ENCODE results near the gene NAT16.

The NAT16 gene

DNA sequence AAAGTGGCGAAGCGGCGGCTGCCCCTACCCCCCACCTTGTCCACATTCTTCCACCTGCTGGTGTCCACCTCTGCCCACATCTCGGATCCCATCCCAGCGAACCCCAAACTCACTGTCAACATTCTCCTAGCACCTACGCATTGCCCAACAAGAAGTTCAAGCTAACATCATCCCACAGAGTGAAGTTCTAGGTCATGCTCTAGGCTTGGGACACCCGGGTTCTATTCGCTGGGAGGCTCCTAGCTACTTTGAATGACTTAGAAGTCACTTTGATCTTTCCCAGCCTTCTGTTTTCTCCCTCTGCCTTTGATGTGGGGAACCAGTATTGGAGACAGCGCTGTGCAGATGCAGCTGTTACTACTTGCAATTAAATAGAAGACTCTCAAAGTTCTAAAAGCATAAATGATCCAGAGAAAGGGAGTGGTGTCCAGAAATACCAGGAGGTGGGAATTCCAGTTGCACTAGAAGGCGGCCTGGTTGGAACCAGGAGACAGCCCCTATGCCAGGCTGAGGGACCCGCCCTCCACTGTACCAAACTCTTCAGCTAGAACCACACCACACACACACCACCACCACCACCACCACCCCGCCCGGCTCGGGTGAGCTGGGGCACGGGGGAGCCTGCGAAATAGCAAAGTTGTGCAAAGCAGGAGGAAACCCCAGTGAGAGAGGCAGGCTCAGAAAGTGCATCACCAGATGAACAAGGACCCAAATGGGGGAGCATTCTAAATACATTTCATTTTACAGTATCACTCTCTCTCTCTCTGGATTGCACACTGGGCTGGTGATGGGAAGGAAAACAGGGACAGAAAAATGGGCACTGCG lies 9.3 kb downstream of the NAT16 start:
- no peak for DNase-seq

DNA sequence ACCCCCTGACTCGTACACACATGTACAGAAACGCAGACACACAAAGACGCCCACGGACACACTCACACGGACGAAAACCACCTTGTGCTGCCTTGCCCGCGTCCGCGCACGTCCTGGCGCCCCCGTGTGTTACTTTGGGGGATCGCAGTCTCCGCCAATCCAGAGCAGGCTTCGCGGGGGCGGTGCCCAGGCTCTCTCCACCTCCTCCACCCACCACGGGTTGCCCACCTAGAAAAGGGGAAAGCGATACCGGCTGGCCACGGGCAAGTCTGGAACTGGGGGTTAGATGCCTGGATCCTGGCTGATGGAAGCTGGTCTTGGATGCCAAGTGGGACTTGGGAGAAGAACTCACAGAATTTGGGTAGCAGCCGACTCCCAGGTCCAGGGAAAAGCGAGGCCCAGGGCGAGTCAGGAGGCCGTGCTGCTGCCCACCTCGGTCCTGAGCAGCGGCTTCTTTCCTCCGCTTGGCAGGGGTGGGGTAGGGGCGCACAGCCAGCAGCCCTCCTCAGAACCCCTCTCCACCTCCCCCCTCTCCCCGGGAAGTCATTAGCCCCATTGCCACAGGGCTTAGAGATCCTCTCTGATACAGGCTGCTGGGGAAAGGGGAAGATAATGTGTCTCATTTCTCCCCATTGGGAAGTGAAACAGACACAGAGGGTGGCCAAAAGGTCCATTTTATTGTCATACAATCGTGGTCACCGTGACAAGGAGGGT lies 10.1 kb downstream of the NAT16 start:
- no peak for DNase-seq

DNA sequence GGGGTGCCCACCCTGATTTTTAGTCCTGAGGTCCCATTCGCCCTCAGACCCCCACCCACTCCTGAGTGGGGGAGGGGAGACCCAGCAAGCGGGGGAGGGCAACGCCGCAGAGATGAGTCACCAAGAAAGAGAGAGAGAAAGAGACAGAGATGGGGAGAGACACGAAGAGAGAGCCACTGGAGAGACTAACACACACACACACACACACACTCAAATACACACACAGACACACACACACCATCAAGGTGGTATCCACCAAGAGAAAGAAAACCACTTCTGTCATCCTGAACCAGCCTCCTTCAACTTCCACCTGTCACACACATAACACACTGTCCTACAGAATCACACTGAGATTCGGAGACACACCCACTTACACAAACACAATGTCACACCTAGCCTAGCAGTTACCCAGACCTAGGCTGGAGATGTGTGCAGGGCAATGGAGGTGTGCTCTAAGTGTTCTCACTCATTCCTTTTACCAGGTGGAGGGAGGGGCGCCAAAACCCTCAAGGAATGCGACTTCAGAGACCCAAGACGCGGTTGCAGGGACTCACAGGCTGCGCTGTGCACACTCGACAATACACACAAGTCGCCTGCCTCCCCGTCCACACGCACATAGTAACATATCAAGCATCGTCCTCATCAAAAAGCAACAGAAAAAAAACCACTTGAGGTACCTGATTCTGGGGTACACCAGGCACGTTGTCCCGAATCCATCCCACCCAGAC lies 10.8 kb downstream of the NAT16 start:
- no peak for DNase-seq

DNA sequence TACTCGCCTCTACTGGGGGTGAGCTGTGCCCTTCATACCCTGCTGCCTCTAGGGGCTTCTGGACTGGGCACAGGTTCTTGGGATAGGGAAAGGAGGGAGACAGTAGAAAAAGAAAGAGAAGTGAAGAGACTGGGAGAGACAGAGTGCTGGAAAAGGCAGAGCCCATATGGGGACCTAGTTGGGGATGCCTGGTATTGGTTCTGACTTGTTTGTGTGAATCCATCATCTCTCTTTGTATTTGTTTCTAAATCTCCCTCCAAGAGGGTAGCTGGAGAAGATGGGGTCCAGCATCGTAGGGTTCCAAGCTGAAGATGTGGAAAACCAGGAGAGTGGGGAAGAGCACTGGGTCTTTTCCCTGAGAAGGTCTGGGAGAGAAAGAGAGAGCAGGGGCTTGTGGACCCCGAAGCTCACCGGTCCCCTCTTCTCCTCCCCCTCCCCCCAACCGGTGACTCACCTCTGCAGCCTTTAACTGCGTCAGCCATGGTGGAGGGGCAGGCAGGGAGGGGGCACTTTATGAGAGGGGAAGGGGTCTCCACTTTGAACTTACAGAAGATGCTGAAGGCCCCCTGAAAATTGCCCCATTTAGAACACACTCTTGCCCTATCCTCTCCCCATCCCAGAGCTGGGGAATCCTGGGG lies 11.6 kb downstream of the NAT16 start:
- DNase-seq, result no peak

DNA sequence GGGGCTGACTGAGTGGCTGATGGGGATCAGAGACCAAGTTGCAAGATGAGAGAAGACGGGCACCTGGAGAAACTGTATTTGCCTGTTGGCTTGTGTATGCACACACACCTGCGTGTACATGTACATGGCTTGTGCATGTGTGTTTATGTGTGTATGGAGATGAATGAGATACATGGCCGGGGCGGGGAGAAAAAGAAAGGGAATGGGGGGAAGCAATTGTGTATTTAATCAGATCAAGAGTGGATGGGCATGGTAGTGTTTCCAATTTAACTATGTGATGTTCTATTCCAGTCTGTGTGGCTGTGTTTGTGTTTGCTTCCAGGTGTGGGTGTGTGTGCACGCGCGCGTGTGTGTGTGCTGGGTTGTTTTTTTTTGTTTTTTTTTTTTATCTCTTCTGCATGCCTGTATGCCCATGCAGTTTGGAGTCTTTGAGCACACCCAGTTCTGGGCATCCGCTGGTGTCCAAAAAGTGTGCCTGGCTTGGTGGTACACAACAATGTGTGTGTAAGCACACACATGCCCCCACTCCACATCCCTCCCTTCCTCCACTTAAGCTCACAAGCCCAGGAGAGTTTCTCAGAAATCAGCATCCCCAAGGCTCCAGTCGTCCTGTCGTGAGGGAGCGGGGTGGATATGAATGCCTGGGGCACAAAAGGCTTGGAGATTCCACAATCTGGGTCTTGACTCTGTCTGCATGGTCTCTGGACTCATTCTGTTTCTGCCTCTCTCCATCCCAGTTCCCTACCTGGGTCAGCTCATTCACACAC lies 12.3 kb downstream of the NAT16 start:
- DNase-seq, result no peak

DNA sequence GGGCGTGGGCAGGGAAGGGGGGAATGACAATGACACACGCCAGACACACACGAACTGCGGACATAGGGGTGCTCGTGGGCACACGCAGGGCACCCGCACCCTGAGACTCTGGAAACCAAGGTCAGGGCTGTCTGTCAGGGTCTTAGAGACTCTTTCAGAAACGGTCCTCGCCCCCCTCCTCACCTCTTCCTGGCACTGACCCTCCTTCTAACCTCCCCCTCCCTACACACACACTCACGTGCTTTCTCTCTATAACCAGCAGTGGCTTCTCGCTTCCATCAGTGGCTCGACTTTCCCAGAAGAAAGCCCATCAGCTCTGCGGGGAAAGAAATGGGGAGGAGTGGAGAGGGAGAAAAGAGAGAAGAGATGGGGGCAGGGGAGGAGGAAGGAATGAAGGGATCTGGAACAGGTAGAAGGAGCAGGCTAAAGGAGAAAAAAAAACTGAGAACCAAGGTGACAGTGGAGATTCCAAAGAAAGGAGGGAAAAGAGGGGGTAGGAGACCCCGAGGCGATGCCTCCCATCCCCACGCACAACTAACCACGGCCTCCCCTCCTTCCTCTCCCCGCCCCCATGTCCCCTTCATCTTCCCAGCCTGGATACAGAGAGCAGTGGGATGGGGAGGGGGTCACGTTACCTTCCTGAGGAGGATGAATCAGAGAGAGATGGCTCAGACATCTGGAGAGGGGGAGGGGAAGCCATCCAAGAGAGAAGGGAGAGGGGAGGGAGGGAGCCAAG lies 13.0 kb downstream of the NAT16 start:
- no peak for DNase-seq

DNA sequence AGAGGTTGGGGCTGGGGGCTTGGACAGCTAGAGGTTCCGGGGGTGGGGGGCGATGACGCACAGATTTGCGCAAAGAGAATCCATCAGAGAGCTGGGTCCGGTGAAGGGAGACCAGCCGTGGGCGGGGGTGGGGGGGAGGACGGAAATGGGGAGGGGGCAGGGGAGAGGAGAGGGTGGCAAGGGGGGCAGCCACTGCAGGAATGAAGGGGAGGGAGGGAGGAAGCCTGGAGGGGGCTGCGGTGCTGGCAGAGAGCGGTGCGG lies 13.5 kb downstream of the NAT16 start:
- DNase-seq, result no peak

DNA sequence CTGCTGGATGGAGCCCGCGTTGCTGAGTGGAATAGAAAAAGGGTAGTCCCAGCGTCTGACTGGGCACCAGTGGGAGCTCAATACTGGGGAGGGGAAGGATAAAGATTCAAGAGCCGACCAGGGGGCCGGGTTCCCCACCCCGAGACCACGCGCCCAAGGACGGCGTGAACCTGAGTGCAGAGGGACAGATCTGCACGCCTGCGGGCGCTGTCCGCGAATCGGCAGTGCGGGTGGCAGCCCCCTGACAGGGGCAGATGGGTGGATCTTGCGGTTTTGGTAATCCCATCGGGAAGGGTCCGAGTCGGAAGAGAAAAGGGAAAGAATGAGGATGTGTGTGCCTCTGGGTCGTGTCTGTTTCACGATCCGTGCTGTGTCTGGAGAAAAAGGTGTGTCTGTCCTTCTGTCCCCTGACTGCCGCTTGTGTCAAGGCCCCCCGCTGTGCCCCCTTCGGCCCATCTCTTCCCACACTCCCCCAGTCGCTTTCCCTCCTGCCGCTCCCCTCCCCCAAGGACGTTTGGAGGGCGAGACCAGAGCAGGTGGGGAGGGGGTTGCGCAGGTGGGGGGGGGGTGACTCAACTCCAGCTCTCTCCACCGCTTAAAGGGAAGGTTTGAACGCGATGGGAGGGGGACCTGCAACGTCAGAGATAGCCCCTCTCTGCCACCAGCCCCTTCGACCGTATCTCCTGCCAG lies 14.0 kb downstream of the NAT16 start:
- no peak for DNase-seq

DNA sequence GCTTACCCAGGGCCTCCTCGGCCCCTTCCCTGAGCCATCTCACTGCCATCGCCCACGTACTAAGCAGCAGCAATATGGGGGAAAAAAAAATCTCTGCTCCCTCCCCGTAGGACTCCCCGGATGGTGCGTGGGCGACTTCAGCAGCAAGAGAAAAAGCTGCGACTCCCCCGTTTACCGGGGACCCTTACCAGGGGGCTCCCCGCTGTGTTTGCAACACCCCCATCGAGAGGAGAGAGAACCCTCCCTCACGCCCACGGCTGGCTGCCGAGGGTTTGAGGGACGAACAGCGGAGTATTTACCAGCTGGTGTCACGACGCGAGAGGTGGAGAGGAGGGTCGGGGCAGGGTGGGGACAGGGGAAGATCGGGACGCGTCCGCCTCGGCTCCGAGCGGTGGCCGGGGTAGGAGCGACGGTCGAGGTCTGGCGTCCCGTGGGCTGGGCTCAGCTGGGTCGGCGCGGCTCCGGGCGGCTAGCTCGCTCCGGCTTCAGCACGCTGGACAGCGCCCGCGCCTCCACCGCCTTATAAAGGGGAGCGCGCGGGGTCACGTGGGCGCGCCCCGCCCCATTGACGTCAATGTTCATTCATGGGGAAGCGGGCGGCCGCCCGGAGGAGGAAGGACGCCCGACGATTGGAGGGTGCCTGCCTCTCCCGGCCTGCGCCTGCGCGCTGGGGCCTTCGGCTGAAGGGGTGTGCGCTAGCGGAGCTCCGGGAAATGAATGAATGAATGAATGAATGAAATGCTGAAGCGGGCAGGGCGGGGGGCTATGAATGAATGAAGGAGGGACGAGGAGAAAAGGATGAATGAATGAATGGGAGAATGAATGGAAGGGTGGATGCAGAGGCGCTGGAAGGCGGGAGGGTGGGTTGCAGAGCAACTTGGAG lies 14.8 kb downstream of the NAT16 start, which contains the start of gene VGF:
Gene VGF, minus strand, starts transcription at position 495 of the 883 bp plus-strand sequence. CDS start 726 bp downstream, outside the sequence.
- no peak for DNase-seq

DNA sequence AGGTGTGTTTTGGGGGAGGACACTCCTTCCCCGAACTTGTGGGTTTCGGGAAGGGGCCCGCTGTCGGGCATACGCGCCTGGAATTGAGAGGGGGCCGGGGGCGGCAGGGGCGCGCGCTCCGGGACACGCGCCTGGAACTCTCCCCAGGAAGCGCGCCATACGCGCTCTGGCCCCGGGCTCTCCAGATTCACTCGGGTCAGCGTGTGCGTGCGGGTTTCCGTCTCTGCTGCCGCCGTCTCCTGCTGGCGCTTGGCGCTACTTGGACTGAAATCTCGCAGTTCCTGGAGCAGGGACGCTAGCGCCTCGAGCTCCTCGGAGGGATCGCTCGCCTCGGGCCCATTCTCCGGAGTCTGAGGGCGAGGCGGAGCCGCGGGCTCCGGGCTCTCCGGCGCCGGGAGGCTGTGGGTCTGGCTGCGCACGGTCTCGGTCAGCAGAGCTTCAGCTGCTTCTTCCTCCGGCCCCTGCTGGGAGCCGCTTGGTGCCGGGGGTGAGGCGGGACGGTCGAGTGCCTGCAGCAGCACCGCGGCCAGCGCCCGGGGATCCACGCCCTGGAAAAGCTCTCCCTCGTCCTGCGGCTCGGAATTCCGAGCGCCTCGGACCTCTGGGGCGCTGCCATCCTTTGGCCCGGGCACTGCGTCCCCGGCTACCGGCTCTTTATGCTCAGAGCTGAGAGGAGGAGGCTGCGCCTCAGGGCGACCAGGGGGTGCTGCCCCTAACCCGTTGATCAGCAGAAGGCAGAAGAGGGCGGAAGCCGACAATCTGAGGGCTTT lies 15.8 kb downstream of the NAT16 start:
- no peak for DNase-seq

DNA sequence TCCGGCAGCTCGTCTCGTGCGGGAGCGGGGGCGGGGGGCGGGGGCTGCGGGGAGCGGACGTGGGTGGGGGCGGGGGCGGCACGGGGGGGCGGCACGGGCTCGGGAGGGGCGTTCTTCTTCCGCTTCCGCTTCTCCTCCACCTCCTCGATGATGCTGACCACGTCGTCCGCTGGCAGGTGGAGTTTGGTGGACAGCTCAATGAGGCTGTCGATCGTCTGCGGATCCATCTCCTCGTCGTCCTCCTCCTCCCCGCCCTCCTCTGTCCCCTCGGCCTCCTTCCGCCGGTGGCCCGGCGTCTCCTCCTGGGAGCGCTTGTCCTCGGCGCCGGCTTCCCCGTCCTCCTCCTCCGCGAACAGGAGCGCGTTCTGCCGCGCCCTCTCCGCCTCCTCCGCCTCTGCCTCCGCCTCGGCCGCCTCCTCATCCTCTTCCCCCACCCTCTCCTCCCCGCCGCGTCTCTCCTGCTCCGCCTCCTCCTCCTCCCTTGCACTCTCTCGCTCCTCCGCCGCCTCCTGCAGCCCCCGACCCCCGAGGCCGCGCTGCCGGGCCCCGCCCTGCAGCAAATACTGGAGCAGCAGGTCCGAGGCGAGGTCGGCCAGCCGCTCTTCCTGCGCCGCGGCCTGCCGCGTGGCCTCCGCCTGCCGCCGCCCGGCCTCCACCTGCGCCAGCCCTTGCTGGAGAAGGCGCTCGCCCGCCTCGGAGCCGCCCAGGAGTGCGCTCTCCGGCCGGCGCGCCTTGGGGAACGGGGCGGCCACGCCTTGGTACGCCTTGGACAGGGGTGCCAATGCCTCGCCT lies 16.6 kb downstream of the NAT16 start:
- no peak for DNase-seq

DNA sequence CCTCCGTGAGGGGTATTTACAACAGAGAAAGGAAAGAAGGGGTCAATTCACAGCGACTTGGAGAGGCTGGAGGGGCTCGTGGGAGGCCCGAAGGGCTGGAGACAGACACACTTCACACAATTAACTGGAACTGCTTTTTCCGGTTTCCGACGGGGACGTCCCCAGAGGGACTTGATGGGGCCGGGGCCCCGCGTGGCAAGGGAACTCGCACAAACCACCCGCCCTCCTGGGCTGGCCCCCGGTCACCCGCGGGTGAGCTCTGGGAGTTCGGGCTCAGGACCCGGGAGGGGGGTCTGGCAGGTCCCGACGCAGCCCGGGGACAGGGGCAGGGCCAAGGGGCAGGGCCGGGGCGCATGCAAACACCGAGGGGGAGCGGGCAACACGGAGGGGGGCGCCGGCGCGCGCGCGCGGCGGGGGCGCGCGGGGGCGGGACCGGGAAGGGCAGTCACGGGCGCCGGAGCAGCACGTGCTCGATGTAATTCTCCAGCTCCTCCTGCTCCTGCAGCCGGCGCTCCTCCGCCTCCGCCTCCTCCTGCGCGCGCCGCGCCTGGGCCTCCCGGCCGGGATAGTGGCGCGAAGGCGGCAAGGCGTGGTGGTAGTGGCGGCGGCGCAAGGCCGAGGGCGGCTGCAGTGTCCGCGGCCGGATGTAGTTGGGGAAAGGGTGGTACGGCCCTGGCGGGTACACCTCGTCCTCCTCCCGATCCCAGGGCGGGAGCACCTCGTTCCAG lies 17.4 kb downstream of the NAT16 start:
- no peak for DNase-seq

DNA sequence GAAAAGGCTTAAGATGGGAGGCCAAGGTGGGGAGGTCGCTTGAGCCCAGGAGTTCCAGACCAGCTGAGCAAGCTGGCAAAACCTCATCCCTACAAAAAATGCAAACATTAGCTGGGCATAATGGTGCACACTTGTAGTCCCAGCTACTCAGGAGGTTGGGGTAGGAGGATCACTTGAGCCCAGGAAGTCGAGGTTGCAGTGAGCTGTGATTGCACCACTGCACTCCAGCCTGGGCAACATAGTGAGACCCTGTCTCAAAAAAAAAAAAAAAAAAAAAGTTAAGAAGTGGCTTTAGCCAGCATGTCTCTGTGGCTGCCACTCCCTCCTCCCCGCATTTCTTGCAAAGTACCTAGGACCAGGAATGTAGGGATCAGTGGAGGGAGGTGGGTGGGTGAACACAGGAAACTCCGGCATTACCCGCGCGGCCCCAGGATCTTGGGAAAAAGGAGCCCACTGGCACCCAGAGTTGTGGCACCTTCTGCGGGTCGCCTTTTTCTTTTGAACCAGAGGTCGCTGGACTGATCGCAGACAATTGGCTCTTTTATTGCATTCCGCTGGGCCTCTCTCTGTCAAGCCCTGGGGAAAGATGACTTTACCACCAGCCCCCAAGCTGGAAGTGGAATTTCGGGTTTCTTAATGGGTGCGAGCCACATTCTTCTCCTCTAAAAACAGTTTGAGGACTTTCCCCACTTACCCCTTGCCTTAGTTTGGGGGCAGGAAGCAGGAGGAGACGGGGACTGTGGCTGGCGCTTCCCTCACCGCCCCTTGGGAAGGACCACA lies 18.2 kb downstream of the NAT16 start:
- DNase-seq, result no peak

DNA sequence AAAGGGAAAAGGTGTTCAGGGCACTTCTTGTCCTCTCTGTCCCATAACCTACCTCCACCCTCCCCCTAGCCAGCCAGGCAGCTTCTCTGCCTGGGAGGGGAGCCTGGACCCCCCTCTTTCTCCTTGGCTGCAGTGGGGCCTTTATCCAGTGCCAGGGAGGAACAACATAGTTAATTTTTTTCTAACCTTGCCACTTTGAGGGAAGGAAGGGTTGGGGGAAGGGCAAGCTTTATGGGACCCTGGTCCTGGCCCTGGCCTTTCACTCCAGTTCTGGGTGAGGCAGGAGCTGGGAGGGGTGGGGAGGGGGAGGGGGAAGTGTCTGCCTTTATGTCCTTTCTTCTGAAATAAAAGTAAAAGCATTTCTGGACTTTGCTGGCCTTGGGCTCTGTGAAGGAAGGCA lies 19.2 kb downstream of the NAT16 start:
- no peak for DNase-seq

DNA sequence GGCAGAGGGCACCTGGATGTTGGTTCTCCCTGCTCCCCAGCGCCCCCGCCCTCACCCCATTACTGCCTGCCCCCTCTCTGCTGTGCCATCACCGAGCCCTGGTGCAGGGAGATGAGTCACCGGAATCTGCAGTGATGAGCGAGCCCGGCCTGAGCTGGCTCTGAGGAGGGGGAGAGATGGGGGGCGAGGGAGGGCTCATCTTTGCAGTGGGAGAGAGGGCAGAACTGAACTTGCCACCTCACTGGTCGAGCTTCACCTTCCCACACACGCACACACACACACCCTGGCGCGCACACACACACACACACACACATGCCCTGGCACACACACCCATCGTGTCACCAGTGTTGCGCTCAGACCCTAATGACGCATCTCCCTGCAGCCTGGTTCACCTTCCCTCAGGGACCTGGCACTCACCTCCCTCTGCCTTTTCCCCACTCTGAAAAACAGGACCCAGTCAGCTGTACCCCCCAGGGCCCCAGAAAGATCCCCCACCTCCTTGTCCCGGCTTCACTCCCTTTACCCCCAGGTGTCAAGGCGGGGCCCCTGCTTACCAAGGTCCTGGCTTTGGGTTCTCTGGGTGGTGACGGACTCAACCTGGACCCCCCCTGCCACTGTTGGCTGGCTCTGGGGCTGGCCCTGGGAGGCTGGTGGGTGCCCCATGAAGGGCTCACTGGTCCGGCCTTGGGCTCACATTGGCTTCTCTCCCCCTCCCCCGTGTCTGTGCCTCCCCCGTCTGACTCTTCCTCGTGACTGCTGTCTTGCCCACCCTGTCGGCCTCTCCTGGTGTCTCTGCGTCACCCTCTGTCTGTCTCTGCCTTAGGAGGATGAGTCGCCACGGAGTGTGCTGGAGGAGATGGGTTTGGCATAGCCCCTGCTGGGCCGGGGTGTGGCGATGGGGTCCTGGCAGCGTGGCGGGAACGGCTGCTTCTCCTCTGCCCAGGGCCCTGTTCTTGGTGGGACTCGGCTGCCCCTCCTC lies 20.1 kb downstream of the NAT16 start:
- no peak for DNase-seq
